T-cell (primary cell): ENCODE data around the gene MORN3. TPM values are rescaled to one million over a fixed set of nuclear protein-coding genes. Genes with fewer than 3 reads are reported as not detected.

Experiments
- ATAC-seq, 4 experiments: fragments of 200-7000 bp in 3 of 4; fragments of 150-1000 bp in 1 of 4; cut with Tn5 transposase; replicated peaks in 1 of 4; 1 replicate in 3 of 4; 2 replicates in 1 of 4; pipeline ENCODE4 v1.10.0; 2021; ENCODE audit warnings: moderate library complexity in 3 of 4, mild to moderate bottlenecking in 2 of 4, moderate number of reproducible peaks in 1 of 4
- CTCF ChIA-PET, 2 donors: fragments of 300-600 bp; sonication (Branson Sonifier 250); formaldehyde crosslinking; loops; one replicate each; lab custom pipeline; 2022; ENCODE audit warnings: antibody characterized with exemption in 2 of 2; lab: Charles Lee
- POLR2A ChIA-PET, 2 donors: fragments of 300-600 bp; sonication (Branson Sonifier 250); formaldehyde crosslinking; loops; one replicate each; lab custom pipeline; 2022; ENCODE audit warnings: antibody characterized with exemption in 2 of 2; lab: Charles Lee
- DNase-seq, 35 experiments: peaks; one replicate each; pipeline versions ENCODE4 v3.0.0 to v3.0.0-alpha.2; 2013 to 2023
- H3K27ac ChIP-seq: one replicate; pipeline ENCODE4 v1.5.1; 2013; ENCODE audit warnings: low read length
- H3K27me3 ChIP-seq, 2 experiments: replicated peaks in 1 of 2; 1 replicate in 1 of 2; 2 replicates in 1 of 2; pipeline versions ENCODE4 v1.6.1 to v1.7.0; 2013; ENCODE audit warnings: low read length in 1 of 2, mixed read lengths in 1 of 2; ENCODE audit not compliant: control insufficient read depth in 2 of 2, insufficient read depth in 2 of 2; ENCODE audit errors: extremely low read depth in 1 of 2
- H3K36me3 ChIP-seq, 2 donors: 1 replicate in 1 of 2; 2 replicates in 1 of 2; pipeline versions ENCODE4 v1.6.1 to v1.7.0; 2013; ENCODE audit warnings: low read length in 1 of 2; ENCODE audit not compliant: control insufficient read depth in 2 of 2, insufficient read depth in 1 of 2; ENCODE audit errors: extremely low read depth in 1 of 2
- H3K4me1 ChIP-seq, 2 experiments: 1 replicate in 1 of 2; 2 replicates in 1 of 2; pipeline versions ENCODE4 v1.6.1 to v1.7.0; 2013; ENCODE audit warnings: low read length in 2 of 2, mixed read lengths in 1 of 2; ENCODE audit not compliant: insufficient read depth in 2 of 2, control insufficient read depth in 1 of 2; ENCODE audit errors: extremely low read depth in 1 of 2
- H3K4me3 ChIP-seq, 2 donors: 1 replicate in 1 of 2; 2 replicates in 1 of 2; pipeline versions ENCODE4 v1.5.1 to v1.7.0; 2013; ENCODE audit warnings: mild to moderate bottlenecking in 2 of 2, low read length in 1 of 2, moderate library complexity in 1 of 2; ENCODE audit not compliant: control insufficient read depth in 1 of 2; ENCODE audit errors: extremely low read depth in 1 of 2
- H3K9me3 ChIP-seq: 2 replicates; pipeline ENCODE4 v1.7.0; 2013
- H3K27ac Mint-ChIP-seq, 2 donors: one replicate each; pipeline ENCODE4 v1.8.0; 2020 to 2021; ENCODE audit warnings: mild to moderate bottlenecking in 2 of 2, mixed read lengths in 2 of 2
- H3K27me3 Mint-ChIP-seq, 2 donors: one replicate each; pipeline ENCODE4 v1.8.0; 2021 to 2022; ENCODE audit warnings: mixed read lengths in 2 of 2
- H3K36me3 Mint-ChIP-seq: one replicate; pipeline ENCODE4 v1.8.0; 2021; ENCODE audit warnings: mixed read lengths
- H3K4me1 Mint-ChIP-seq, 3 donors: one replicate each; pipeline ENCODE4 v1.8.0; 2020 to 2022; ENCODE audit warnings: mixed read lengths in 3 of 3, mild to moderate bottlenecking in 1 of 3
- H3K4me3 Mint-ChIP-seq, 3 donors: one replicate each; pipeline ENCODE4 v1.8.0; 2020 to 2022; ENCODE audit warnings: mild to moderate bottlenecking in 3 of 3, mixed read lengths in 3 of 3, moderate library complexity in 3 of 3
- H3K9me3 Mint-ChIP-seq, 3 donors: one replicate each; pipeline ENCODE4 v1.8.0; 2020 to 2022; ENCODE audit warnings: mixed read lengths in 3 of 3
- WGBS: methylation state at CpG from one replicate; pipeline ENCODE4 v1.1.5; 2013; ENCODE audit warnings: missing lambda C conversion rate; ENCODE audit not compliant: insufficient coverage; 5-methylcytosine and 5-hydroxymethylcytosine counted together
- total RNA-seq, 35 experiments: library from RNA in 6 of 35; stranded (reverse) in 6 of 35; fragments of 120-200 nt in 1 of 35; gene quantifications; one replicate each; pipeline versions ENCODE4 v1.2.1 to v1.2.4 and lab custom pipeline; 2013 to 2026

Gene MORN3
- total RNA-seq, 5 donors from 2014 or later (not counting 1 experiment from before 2014, with no cell fraction given): 3.9 to 17.6 (median 8.3) TPM

DNA sequence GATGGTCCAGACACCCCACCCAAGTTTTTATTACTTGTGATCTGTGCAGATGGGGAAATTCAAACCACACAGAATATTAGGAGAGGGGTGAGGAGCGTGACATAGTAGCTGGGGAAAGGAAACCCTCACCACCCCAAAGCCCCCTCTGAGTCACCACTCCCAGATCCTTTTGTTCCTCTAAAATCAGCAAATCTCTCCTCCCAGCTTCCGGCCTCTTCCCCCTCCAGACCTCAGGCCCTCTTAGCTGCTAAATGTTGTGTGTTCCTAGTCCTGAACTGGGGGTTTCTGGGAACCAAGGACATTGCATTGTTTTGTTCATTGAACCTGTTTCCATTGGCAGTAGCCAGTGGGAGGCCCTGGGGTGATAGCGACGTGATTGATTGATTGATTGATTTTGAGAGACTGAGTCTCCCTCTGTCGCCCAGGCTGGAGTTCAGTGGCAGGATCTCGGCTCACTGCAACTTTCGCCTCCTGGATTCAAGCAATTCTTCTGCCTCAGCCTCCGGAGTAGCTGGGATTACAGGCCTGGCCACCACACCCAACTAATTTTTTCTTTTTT, 49.0 kb downstream of the MORN3 start:
- Histone ChIP-seq H3K4me1 (peaks cover 5 to 12% of the 10 kb centered on the region in 2 experiments), H3K27ac (no peak overlapping the region), H3K4me3 (no peak overlapping the region), H3K36me3 (no peaks in the 10 kb centered on the region), H3K27me3 (no peaks in the 10 kb centered on the region), H3K9me3 (no peaks in the 10 kb centered on the region)
- 100% methylated on average over 2 of the region's 8 CpGs for WGBS
- no peak for ATAC-seq
- Mint-ChIP-seq H3K36me3 (no peaks in the 10 kb centered on the region), H3K4me1 (peaks cover 8 to 15% (median 9%) of the 10 kb centered on the region in 3 donors), H3K27me3 (no peaks in the 10 kb centered on the region), H3K9me3 (no peaks in the 10 kb centered on the region), H3K4me3 (no peak overlapping the region), H3K27ac (no peak overlapping the region)
- no peak for DNase-seq
- POLR2A ChIA-PET: no interaction called here
- CTCF ChIA-PET: interaction anchor here in 1 of 2 donors (0.7 kb wide), 1 partner anchor 109 kb away, joined by 3 read pairs; no protein-coding TSS in a partner anchor

DNA sequence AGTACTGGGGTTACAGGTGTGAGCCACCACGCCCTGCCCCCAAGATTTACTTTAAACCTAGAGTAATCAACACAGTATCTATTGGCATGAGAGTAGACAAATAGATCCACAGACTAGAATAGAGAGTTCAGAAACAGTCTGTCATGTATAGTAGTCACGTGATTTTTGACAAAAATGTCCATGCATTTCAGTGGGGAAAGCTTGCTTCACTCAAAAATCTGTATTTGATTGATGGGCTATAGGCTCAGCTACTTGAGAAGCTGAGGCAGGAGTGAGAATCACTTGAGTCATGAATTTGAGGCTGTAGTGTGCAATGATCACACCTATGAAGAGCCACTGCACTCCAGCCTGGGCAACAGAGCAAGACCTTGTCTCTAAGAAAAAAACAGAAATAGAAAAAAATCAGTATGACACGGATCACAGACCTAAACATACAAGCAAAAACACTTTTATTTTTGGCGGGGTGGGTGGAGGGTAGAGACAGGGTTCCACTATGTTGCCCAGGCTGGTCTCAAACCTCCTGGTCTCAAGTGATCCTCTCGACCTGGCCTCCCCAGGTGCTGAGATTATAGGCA, 50.7 kb downstream of the MORN3 start:
- no peak for DNase-seq
- Mint-ChIP-seq H3K4me1 (peaks cover 0 to 14% (median 8%) of the 10 kb centered on the region in 3 donors), H3K27me3 (no peaks in the 10 kb centered on the region), H3K36me3 (no peaks in the 10 kb centered on the region), H3K4me3 (no peak overlapping the region), H3K27ac (no peak overlapping the region), H3K9me3 (no peaks in the 10 kb centered on the region)
- Histone ChIP-seq H3K4me1 (peaks cover 0 to 12% of the 10 kb centered on the region in 2 experiments), H3K27ac (no peak overlapping the region), H3K36me3 (no peaks in the 10 kb centered on the region), H3K4me3 (no peak overlapping the region), H3K27me3 (no peaks in the 10 kb centered on the region), H3K9me3 (no peaks in the 10 kb centered on the region)
- ChIA-PET CTCF (interaction anchor here in 1 of 2 donors (0.7 kb wide), 1 partner anchor 652 kb away, joined by 3 read pairs; no protein-coding TSS in a partner anchor), POLR2A (no interaction called here)
- WGBS: 100% methylated on average over 1 of the region's 5 CpGs
- no peak for ATAC-seq

DNA sequence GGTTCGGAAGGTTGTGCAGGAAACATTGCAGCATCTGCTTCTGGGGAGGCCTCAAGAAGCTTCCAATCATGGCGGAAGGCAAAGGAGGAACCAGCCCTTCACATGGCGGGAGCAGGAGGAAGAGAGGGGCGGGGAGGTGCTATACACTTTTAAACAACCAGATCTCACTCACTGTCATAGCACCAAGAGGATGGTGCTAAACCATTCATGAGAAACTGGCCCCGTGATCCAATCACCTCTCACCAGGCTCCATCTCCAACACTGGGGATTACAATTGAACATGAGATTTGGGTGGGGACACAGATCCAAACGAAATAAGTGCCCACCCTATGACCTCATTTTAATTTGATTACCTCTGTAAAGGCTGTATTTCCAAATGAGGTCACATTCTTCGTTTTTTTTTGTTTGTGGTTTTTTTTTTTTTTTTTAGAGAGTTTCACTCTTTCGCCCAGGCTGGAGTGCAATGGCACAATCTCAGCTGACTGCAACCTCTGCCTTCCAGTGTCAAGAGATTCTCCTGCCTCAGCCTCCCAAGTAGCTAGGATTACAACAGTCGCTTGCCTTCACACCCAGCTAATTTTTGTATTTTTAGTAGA, 54.5 kb downstream of the MORN3 start:
- H3K4me3 Mint-ChIP-seq: no peak overlapping the region
- CTCF ChIA-PET: interaction anchor here (0.6 to 1.0 kb wide), 4 partner anchors 63 to 1323 kb away, joined by 3 to 10 read pairs (median 4); partner anchors contain the start of gene RNU4-2 (in 1 of the 2)

DNA sequence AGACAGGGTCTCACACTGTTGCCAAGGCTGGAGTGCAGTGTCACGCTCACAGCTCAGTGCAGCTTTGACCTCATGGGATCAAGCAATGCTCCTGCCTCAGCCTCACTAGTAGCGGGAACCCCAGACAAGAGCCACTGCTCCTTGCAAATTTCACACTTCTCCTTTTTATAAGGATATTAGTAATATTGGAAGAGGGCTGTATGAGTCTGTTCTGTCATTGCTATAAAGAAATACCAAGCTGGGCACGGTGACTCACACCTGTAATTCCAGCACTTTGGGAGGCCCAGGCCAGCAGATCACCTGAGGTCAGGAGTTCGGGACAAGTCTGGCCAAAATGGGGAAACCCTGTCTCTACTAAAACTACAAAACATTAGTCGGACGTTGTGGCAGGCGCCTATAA, 56.0 kb downstream of the MORN3 start:
- H3K4me1 Mint-ChIP-seq: peaks cover 6 to 12% (median 8%) of the 10 kb centered on the region in 3 donors

More for the DNA sequence above, 54.5 kb downstream of the MORN3 start:
- Histone ChIP-seq H3K9me3 (no peaks in the 10 kb centered on the region), H3K27ac (no peak overlapping the region), H3K36me3 (no peaks in the 10 kb centered on the region), H3K4me1 (peaks cover 0 to 15% of the 10 kb centered on the region in 2 experiments), H3K4me3 (no peak overlapping the region), H3K27me3 (no peaks in the 10 kb centered on the region)
- peak in 5 of 35 experiments; percentile 13 to 37 (median 21) for DNase-seq
- 100% methylated on average over 1 of the region's 9 CpGs for WGBS
- Mint-ChIP-seq H3K27ac (no peak overlapping the region), H3K4me1 (peaks cover 6 to 12% (median 8%) of the 10 kb centered on the region in 3 donors), H3K27me3 (no peaks in the 10 kb centered on the region), H3K36me3 (no peaks in the 10 kb centered on the region), H3K9me3 (no peaks in the 10 kb centered on the region)
- ATAC-seq: peak in 1 of 4 experiments; percentile 36
- POLR2A ChIA-PET: interaction anchor here (0.6 to 0.7 kb wide), 3 partner anchors 8 to 213 kb away, joined by 4 to 9 read pairs (median 4); no protein-coding TSS in a partner anchor

DNA sequence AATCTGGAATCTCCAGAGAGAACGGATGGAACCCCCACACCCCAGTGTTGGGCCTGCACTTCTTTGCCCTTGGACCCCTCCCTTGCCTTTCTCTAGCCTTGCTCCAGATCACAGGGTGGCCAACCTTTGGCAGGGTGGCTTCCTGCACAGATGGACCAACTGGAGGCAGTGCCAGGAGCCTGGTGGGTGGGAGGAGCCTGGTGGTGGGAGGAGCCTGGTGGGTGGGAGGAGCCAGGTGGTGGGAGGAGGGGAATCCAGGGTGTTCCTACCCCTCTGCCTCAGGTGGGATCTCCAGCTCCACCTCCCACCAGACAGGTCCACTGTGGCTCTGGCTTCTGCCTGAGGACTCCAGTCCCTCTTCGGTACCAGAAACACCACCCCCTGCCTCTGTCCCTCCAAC, 58.1 kb downstream of the MORN3 start:
- Mint-ChIP-seq H3K4me1 (peaks cover 6 to 12% (median 8%) of the 10 kb centered on the region in 3 donors), H3K4me3 (no peak overlapping the region), H3K36me3 (no peaks in the 10 kb centered on the region), H3K27ac (peak overlapping the region in 1 of 2 donors; percentile 34), H3K9me3 (no peaks in the 10 kb centered on the region), H3K27me3 (no peaks in the 10 kb centered on the region)
- DNase-seq (peak in 7 of 35 experiments; percentile 8 to 36 (median 18)), ATAC-seq (peak; percentile 23 to 63 (median 36))
- Histone ChIP-seq H3K27me3 (no peaks in the 10 kb centered on the region), H3K27ac (no peak overlapping the region), H3K4me3 (no peak overlapping the region), H3K36me3 (no peaks in the 10 kb centered on the region), H3K4me1 (peaks cover 0 to 15% of the 10 kb centered on the region in 2 experiments), H3K9me3 (no peaks in the 10 kb centered on the region)
- 100% methylated on average over 1 of the region's 2 CpGs for WGBS
- ChIA-PET POLR2A (no interaction called here), CTCF (interaction anchor here (0.7 kb wide), 3 partner anchors 12 to 59 kb away, joined by 3 to 7 read pairs (median 4); no protein-coding TSS in a partner anchor)

More for the DNA sequence above, 56.0 kb downstream of the MORN3 start:
- ChIA-PET CTCF (interaction anchor here in 1 of 2 donors (0.6 kb wide), 1 partner anchor 184 kb away, joined by 6 read pairs; no protein-coding TSS in a partner anchor), POLR2A (no interaction called here)
- ATAC-seq: no peak
- no peak for DNase-seq
- H3K4me3 Mint-ChIP-seq: no peak overlapping the region
- H3K4me1 ChIP-seq: peaks cover 0 to 15% of the 10 kb centered on the region in 2 experiments
- H3K27me3 ChIP-seq: no peaks in the 10 kb centered on the region
- H3K27ac Mint-ChIP-seq: no peak overlapping the region
- no peak overlapping the region for H3K27ac ChIP-seq
- no peak overlapping the region for H3K4me3 ChIP-seq
- H3K9me3 ChIP-seq: no peaks in the 10 kb centered on the region
- H3K9me3 Mint-ChIP-seq: no peaks in the 10 kb centered on the region
- H3K27me3 Mint-ChIP-seq: no peaks in the 10 kb centered on the region
- H3K36me3 Mint-ChIP-seq: no peaks in the 10 kb centered on the region
- WGBS: 90% methylated on average over 2 of the region's 7 CpGs
- no peaks in the 10 kb centered on the region for H3K36me3 ChIP-seq
